ENCODE results near the gene COPZ1.
"Not testable (repeated sequence)": the region's sequence is repeated elsewhere in the genome, so short reads cannot be mapped to it uniquely, and the experiment has no call there.

COPZ1 gene, protein sequence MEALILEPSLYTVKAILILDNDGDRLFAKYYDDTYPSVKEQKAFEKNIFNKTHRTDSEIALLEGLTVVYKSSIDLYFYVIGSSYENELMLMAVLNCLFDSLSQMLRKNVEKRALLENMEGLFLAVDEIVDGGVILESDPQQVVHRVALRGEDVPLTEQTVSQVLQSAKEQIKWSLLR

DNA sequence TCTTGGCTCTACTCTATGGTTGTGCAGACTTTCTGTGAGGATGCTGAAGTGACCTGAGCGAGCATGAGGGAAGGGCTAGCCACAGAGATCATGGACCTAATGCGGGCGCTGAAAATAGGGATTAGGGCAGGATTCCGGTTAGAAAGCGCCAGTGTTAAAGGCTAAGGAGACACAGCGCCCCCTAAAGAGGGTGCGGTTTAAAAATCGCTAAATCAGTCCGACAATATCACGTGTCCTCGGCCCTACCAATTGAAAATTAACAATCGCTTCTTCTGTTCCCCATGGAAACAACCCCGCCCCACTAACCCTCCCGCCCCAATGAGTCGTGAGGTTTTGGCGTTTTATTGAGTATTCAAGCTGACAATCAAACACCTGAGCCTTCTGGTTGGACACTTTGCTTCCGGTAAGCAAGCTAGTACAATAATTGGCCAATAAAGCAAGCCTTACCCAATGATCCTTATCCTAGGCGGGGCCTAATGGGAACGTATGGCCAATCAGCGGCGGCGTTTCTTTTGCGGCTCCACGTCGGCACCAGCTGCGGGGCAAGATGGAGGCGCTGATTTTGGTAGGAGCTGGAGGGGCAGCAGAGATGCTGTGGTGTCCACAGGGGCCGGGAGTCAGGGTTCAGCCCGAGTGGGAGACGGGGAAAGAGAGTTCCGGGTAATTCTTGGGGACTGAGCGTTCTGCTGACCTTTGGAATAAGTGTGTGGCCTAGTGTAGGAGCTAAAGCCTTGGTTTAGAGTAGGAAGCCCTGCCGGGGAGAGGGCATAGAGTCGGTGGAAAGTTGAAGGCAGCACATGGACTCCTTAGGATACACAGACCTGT lies at the start of gene COPZ1:
TSS of gene COPZ1 (plus strand) at position 515 of the 825 bp plus-strand sequence. CDS start at position 548, 33 bp downstream.
- DNase-seq: peak; percentile 98

DNA sequence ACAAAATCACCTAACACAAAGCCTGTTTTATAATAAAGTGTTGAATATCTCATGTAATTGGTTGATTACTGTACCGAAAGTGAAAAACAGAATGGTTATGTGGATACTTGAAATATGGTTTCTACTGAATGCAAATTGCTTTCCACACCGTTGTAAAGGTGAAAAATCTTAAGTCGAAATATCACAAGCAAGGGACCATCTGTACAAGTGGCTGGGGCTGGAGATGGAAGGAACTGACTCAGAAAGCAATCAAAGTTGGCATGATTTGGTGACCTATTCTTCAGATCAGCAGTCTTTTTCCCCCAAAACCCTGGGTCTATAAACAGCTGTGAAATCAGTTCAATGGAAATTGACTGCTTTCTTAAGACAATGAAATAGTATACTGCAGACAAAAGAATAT lies 48.6 kb upstream of the COPZ1 start:
- no peak for DNase-seq

DNA sequence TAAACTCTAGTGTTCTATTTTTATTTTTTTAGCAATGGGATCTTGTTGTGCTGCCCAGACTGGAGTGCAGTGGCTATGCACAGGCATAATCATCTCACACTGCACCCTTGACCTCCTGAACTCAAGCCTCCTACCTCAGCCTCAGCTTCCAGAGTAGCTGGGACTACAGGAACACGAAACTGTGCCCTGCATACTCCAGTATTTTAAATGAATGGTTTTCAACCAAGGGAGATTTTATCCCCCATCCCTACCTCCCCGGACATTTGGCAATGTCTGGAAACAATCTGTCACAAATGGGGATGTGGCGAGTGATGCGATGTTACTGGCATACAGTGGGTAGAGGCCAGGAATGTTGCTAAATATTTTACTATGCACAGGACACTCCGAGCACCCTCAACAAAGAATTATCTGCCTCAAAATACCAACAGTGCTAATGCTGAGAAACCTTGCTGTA lies 47.1 kb upstream of the COPZ1 start:
- no peak for DNase-seq

DNA sequence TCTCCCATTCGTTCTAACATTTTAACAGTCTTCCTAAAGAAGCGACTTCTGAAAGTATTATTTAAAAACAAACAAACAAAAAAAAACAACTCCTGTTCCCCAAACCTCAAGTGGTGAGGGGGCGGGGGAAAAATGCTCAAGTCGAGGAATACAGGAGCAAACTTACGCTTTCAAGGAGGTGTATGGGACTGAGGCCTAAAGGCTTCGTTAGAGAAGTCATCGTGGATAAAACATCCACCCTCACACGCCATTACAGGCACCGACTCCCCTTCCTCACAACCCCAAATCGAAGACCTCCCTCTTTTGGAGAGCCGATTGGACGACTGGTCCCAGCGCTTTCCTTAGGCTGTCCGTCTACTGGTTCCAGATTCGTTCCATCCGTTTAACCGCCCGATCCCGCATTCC lies 45.7 kb upstream of the COPZ1 start:
- no peak for DNase-seq

DNA sequence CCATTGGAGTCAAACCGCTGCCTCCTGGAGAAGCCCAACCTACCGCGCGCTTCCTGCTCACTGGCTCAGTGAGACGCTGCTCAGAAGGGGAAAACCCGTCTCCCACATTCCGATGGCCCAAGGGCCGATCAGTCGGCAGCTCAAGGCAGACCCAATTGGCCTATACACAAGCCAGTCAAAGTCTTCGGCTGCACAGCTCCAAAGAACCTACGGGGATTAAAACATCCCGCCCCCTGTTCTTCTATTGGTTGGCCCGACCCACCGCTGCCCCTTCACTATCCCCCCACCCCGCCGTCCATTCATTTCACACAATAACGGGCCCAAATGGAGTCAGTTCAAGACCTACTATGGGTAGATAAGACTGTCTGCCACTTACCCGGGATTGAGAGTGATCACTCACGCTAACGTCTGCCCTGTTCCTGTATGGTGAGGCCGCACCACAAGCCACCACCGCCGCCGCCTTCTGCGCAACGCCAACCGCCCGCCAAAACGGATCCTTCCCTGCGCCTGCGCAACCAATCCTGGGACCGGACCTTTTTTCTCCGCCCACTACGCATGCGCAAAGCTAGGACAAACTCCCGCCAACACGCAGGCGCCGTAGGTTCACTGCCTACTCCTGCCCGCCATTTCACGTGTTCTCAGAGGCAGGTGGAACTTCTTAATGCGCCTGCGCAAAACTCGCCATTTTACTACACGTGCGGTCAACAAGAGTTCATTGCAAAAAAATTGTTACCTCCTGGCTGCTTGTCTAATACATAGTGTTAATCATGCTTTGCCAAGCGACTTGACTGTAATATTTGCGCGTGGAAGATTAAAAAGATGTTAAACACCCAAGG lies 45.1 kb upstream of the COPZ1 start, which contains the start of gene CBX5:
TSS of gene CBX5 (minus strand) at position 491 of the 836 bp plus-strand sequence. CDS start 22,472 bp downstream, outside the sequence.
- DNase-seq: peak; percentile 98

DNA sequence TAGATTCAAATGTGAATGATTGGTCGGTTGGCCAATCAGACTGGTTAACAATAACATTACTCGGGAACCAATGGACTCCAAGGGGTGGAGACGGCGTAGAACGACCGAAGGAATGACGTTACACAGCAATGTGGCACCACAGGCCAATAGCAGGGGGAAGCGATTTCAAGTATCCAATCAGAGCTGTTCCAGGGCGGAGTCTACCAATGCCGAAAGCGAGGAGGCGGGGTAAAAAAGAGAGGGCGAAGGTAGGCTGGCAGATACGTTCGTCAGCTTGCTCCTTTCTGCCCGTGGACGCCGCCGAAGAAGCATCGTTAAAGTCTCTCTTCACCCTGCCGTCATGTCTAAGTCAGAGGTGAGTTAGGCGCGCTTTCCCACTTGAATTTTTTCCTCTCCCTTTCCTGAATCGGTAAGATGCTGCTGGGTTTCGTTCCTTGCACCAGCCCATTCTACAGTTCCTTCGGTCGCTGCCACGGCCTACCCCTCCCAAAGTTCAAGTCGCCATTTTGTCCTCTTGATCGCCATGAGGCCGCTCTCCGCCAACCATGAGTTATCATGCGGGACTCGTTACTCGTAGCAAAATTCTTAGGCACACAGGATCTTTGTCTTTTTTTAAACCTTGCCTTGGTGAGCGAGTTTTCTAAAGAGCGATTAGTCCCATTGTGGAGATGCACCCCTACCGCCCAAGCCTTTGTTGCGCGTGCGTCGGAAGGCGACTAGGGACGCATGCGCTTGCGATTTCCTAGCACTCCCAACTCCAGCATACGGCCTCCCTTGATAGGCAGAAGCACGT lies 44.3 kb upstream of the COPZ1 start, which contains the start of gene HNRNPA1:
TSS of gene HNRNPA1 (plus strand) at position 259 of the 793 bp plus-strand sequence. CDS start at position 341, 82 bp downstream.
- peak; percentile 98 for DNase-seq

DNA sequence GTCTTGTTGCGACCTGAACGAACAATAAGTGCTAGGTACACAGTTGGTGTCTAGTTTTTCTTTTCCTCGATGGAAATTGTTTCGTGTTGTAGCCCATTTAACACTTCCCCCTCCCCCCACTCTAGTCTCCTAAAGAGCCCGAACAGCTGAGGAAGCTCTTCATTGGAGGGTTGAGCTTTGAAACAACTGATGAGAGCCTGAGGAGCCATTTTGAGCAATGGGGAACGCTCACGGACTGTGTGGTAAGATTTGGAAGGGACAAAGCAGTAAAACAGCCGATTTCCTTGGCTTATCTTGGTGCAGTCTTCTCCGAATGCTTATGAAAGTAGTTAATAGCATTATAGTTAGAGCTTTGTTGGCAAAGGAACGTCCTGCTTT lies 43.7 kb upstream of the COPZ1 start:
- DNase-seq: not testable (repeated sequence)

DNA sequence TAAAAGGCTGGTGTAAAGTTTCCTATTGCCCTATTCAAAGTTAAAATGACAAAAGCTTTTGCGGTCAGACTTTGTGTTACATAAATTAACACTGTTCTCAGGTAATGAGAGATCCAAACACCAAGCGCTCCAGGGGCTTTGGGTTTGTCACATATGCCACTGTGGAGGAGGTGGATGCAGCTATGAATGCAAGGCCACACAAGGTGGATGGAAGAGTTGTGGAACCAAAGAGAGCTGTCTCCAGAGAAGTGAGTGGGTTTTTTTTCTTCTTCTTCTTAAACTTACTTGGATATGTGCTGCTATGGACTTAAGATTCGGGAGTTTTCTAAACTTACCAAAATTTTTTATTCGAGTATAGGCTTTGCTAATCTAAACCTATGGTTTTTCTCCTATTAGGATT lies 43.2 kb upstream of the COPZ1 start:
- not testable (repeated sequence) for DNase-seq

DNA sequence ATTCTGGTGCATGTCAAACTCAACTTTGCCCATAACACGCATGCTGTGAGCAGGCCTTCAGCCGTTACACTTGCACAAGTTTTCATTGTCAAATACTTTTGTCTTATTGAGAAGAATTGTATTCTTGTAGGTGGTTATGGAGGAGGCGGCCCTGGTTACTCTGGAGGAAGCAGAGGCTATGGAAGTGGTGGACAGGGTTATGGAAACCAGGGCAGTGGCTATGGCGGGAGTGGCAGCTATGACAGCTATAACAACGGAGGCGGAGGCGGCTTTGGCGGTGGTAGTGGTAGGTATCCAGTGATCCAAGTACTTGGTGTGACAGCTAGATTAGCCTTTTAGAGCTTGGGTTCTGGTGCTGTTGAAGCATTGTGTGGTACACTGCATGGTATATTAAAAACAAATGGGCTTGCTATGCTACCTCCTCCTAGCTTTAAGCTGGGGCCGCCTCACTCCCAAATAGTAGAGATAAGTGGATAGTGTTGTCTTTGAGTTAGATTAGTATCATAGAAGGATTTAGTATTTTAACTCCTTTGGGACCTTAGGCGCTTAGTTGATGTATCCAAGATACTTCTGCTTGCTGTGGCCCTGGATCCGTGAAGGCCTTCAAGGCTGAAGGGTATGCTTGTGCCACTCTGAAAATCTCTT lies 41.9 kb upstream of the COPZ1 start:
- DNase-seq: no peak

DNA sequence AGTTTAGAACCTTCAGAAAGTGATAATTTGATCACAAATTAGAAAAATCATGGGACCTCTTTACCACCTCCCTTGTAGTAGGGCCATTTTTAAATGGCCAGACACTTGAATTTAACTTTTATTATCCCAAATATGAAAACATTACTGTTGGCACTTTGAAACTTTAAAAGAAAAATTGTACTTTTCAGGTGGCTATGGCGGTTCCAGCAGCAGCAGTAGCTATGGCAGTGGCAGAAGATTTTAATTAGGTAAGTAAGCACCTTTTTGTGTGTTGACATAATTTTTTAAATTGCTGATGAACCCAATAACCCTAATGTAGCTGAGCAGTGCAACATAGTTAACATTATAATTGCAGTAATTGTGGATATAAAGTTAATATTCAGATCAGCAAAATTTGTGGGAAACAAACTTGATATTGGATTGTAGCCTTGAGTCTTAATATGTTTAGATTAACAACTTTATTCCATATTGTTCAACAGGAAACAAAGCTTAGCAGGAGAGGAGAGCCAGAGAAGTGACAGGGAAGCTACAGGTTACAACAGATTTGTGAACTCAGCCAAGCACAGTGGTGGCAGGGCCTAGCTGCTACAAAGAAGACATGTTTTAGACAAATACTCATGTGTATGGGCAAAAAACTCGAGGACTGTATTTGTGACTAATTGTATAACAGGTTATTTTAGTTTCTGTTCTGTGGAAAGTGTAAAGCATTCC lies 40.7 kb upstream of the COPZ1 start:
- not testable (repeated sequence) for DNase-seq

DNA sequence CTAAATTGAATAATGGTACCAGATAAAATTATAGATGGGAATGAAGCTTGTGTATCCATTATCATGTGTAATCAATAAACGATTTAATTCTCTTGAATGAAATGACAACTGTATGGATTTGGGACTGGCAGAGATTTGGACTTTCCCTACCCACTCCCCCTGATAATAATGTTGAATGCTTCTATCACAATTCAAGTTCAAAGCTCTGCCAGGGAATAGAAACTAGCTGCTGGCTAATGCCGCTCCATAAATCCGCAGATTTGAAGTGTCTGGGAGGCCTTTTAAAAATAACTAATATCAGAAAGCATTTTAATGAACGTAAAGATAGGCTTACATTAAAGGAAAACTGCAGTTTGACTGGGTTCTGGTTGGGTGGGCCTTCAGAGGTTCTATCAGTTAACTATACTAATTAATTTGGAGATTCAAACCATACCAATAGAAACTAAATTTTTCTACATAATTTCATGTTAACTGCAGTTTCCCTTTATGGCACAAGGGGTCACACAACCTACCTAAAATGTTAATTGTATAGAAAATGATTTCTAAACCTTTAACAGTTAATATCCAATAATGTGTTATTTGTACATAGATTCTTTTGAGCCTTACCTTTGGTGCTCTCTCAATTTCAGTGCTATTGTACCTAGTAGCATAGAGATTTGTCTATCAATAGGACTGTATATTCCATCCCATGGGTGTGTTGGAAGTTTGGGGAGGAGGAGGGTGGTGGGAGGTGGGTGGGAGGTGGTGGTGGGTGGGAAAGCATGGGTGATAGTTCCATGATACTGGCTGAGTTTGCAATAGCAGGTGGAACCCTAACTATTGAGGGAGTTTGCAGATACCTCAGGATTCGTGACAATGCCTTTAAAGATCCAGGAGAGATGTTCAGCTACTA lies 39.5 kb upstream of the COPZ1 start:
- DNase-seq: no peak

DNA sequence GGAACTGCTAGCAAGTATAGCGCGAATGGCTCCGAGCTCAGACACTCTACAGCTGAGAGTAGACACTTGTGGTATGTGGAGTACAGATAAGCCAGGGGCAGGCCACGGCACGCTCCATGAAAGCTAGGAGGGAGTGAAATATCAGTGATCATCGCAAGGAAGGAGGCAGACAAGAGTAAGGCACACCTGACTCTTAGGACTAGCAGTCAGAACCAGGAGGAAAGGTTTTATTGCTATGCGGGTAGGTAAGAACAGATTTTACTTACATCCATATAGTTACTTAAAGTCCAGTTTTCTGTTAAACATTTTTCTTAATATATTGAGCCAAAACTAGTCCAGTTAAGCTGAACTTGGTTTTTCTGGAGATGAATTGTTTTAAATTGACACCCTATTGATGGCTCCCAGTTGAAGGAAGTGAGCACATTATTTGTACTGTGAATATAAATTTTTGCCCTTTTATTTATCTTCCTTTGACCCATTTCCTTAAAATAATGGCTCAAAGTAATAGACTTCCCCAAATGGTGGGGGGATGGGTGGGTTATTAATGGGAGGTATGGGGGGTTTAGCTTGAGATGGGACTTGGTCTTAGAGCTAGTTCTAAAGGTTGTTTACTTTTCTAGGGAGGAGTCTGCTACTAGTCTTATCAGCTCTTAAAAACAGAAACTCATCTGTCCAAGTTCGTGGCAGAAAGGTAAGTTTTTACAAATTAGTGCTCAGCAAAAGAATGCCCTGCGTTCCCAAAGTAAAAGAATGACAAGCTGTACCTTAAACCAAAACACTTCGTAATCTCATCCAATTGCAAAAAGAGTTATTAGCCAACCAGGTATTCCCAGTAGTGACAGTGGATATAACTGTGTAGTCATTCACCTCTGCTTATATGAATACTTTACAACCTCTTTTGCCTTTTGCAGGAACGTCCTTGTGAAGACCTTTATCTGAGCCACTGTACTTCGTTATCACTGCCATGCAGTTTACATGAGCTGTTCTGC lies 38.6 kb upstream of the COPZ1 start:
- DNase-seq: no peak

DNA sequence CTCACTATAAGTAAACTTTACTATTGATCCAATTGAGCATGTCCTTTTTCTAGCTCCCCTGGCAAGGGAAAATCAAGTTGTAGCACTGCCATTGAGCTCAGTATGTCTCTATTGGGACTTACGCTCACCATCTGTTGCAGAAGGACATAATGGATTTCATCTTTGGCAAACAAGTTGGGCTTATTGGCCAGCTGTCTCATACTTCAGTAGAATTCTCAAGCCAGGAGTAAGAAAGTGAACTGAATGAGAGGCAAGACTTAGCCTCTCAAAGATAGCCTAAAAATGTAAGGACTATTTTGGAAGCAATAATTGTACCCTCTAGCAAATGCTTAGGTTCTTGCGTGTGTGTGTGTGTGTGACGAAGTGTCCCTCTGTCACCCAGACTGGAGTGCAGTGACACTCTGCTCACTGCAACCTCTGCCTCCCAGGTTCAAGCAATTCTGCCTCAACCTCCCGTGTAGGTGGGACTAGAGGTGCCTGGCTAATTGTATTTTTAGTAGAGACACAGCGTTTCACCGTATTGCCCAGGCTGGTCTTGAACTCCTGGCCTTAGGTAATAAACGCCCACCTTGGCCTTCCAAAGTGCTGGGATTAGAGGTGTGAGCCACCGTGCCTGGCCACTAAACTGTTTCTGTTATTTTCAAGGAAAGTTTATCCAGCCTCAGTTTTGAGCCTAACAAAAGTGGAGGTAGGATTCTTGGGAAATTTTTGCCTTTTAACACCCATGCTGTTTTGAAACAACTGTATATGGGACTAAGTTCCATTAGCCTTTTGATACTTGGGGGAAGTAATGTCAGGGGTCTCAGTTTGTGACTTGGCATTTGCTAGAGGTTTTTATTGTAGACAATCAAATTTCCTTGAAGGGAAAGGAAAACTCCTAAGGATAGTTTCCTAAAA lies 37.4 kb upstream of the COPZ1 start:
- peak; percentile 38 for DNase-seq

DNA sequence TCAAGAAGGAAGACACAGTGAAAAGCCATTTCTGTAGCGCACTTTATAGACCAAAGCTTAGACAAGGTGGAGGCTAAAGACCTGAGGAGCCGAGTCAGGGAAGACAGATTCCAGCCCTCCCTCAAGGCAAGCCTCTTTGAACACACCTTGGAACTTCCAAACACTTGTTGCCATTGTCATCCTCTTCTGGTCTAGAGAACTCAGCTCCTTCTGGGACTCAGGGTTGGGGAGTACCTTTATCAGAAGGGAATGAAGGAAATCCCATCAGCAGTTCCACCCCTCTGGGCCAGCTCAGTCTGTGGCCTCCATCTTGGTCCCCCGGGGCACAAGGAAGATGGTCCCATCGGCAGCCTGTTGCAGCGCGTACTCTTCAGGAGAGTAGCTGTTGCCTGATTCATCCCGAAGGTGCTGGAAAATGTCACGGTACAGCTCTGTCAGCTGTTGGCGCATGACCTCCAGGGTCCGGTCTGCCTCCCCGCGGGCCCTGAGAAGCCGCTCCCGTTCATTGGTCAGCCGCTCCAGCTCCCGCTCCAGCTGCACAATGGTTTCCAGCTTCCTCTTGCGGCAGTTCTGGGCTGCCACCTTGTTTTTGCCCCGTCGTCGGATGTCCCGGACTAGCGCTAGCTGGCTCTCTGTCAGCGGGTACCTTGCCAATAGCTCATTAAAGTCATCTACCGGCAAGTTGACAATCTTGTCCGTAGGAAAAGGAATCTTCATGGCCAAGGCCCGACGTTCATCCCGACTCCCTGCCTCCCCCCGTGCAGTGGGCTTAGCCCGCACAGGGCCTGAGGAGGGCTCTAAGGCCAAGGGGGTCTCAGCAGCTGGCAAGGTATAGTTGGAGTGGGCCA lies 32.6 kb upstream of the COPZ1 start:
- DNase-seq: no peak

DNA sequence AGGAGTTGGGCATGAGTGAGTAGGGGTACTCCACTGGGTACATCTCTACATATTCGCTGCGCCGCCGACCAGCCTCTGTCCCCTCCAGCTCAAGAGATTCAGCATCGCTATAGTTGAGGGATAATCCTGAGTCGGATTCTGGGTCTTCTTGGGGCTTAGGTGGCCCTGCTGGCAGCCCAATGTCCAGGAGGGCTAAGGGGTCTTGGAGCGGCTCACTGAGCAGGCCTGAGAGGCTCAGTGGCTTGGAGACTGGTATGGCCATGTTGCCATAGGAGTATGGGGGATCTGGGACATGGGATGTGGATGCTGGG lies 32.0 kb upstream of the COPZ1 start:
- DNase-seq: no peak

DNA sequence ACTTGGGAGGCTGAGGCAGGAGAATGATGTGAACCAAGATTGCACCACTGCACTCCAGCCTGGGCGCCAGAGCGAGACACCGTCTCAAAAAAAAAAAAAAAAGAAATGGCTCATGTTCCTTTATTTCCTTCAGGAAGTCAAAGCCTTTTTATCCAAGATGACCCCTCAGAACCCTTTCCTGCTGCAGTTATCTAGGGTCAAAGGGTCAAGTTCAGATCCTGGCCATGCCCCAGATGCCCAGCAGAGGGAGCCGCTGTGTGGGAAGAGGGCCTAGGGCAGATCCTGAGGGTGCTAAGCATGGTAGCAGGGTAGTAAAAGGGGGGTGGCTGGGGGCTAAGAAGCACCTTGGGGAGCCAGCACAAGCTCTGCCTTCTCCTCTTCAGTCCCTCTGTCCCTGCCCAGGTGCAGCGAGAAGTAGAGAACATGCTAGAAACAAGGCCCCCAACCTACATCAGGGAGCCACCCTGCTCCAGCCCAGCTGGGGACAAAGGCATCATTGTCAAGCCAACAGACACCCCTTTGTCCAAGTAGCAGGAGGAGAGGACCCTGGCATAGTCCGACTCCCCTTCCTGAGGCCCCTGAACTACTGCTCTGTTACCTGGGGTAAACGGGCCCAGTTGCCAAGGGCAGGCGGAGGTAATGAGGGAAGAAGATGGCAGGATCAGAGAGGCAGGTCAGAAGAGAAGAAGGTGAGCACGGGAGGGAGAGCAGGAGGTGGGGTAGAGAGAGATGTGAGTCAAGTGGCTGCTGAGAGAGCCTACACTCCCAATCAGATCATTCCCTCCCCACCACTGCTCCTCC lies 30.6 kb upstream of the COPZ1 start:
- no peak for DNase-seq
